Mesenchymal stem cell (in vitro differentiated cells and primary cell): ENCODE data around the gene PLA2G4B.

ENCODE experiments used
- DNase-seq: peaks from one replicate; pipeline ENCODE4 v3.0.0-alpha.2; 2013
- H2AFZ ChIP-seq: one replicate; pipeline ENCODE4 v1.6.1; 2013; ENCODE audit warnings: low read depth, mild to moderate bottlenecking, control low read depth, inconsistent platforms, low read length, moderate library complexity
- H2AK5ac ChIP-seq: 2 replicates; pipeline ENCODE4 v1.6.1; 2013; ENCODE audit warnings: low read length, moderate library complexity, mild to moderate bottlenecking, inconsistent platforms; ENCODE audit not compliant: severe bottlenecking
- H2BK120ac ChIP-seq: one replicate; pipeline ENCODE4 v1.6.1; 2013; ENCODE audit warnings: low read depth, mild to moderate bottlenecking, inconsistent platforms, low read length, moderate library complexity
- H2BK12ac ChIP-seq, 2 experiments: one replicate each; pipeline ENCODE4 v1.6.1; 2013; ENCODE audit warnings: inconsistent platforms in 2 of 2, low read length in 2 of 2, mild to moderate bottlenecking in 2 of 2, moderate library complexity in 2 of 2, control low read depth in 1 of 2
- H2BK15ac ChIP-seq: one replicate; pipeline ENCODE4 v1.6.1; 2013; ENCODE audit warnings: mild to moderate bottlenecking, low read depth, inconsistent platforms; ENCODE audit not compliant: poor library complexity, severe bottlenecking
- H2BK5ac ChIP-seq: 2 replicates; pipeline ENCODE4 v1.6.1; 2013; ENCODE audit warnings: low read depth, mild to moderate bottlenecking, low read length, control low read depth, inconsistent platforms; ENCODE audit not compliant: poor library complexity, severe bottlenecking
- H3K14ac ChIP-seq, 2 experiments: one replicate each; pipeline ENCODE4 v1.6.1; 2013; ENCODE audit warnings: inconsistent platforms in 2 of 2, low read length in 2 of 2, control low read depth in 1 of 2, mild to moderate bottlenecking in 1 of 2, moderate library complexity in 1 of 2
- H3K18ac ChIP-seq, 2 experiments: one replicate each; pipeline ENCODE4 v1.6.1; 2013; ENCODE audit warnings: inconsistent platforms in 2 of 2, low read length in 2 of 2, control low read depth in 1 of 2, low read depth in 1 of 2, mild to moderate bottlenecking in 1 of 2
- H3K23ac ChIP-seq, 2 experiments: one replicate each; pipeline ENCODE4 v1.6.1; 2013; ENCODE audit warnings: inconsistent platforms in 2 of 2, low read length in 2 of 2, mild to moderate bottlenecking in 2 of 2, moderate library complexity in 2 of 2, control low read depth in 1 of 2
- H3K27ac ChIP-seq: 2 replicates; pipeline ENCODE4 v1.5.1; 2013; ENCODE audit warnings: mild to moderate bottlenecking, moderate library complexity, low read length, control low read depth, inconsistent platforms; ENCODE audit not compliant: poor library complexity, severe bottlenecking
- H3K27me3 ChIP-seq, 2 experiments: 2 replicates each; pipeline versions ENCODE4 v1.6.1 to v1.7.0; 2013; ENCODE audit warnings: low read length in 2 of 2, mild to moderate bottlenecking in 2 of 2, moderate library complexity in 2 of 2, control low read depth in 1 of 2, inconsistent platforms in 1 of 2; ENCODE audit not compliant: control insufficient read depth in 1 of 2, insufficient read depth in 1 of 2
- H3K36me3 ChIP-seq, 2 experiments: 2 replicates each; pipeline versions ENCODE4 v1.6.1 to v1.7.0; 2013; ENCODE audit warnings: low read length in 2 of 2, control low read depth in 1 of 2, inconsistent platforms in 1 of 2, low read depth in 1 of 2, mild to moderate bottlenecking in 1 of 2; ENCODE audit not compliant: insufficient read depth in 2 of 2, control insufficient read depth in 1 of 2
- H3K4ac ChIP-seq, 2 experiments: one replicate each; pipeline ENCODE4 v1.6.1; 2013; ENCODE audit warnings: inconsistent platforms in 2 of 2, low read length in 2 of 2, mild to moderate bottlenecking in 2 of 2, moderate library complexity in 2 of 2, control low read depth in 1 of 2, low read depth in 1 of 2
- H3K4me1 ChIP-seq: 2 replicates; pipeline ENCODE4 v1.6.1; 2013; ENCODE audit warnings: low read depth, low read length, control low read depth; ENCODE audit not compliant: control insufficient read depth, insufficient read depth
- H3K4me2 ChIP-seq: 2 replicates; pipeline ENCODE4 v1.6.1; 2013; ENCODE audit warnings: low read length, mild to moderate bottlenecking, inconsistent platforms; ENCODE audit not compliant: poor library complexity, severe bottlenecking
- H3K4me3 ChIP-seq, 2 experiments: 2 replicates each; pipeline versions ENCODE4 v1.5.1 to v1.7.0; 2013; ENCODE audit warnings: low read length in 2 of 2, mild to moderate bottlenecking in 2 of 2, control low read depth in 1 of 2, low read depth in 1 of 2; ENCODE audit not compliant: insufficient read depth in 1 of 2
- H3K79me1 ChIP-seq: replicated peaks from 2 replicates; pipeline ENCODE4 v1.6.1; 2013; ENCODE audit warnings: mild to moderate bottlenecking, control low read depth, low read length, inconsistent platforms; ENCODE audit not compliant: poor library complexity, severe bottlenecking
- H3K9ac ChIP-seq: 2 replicates; pipeline ENCODE4 v1.7.0; 2013; ENCODE audit warnings: mild to moderate bottlenecking, low read length, moderate library complexity
- H3K9me3 ChIP-seq: 2 replicates; pipeline ENCODE4 v1.7.0; 2013; ENCODE audit warnings: mild to moderate bottlenecking, low read length; ENCODE audit not compliant: control insufficient read depth
- H4K8ac ChIP-seq: one replicate; pipeline ENCODE4 v1.6.1; 2013; ENCODE audit warnings: inconsistent platforms, mild to moderate bottlenecking, low read length, moderate library complexity
- H4K91ac ChIP-seq: one replicate; pipeline ENCODE4 v1.6.1; 2013; ENCODE audit warnings: mild to moderate bottlenecking, low read length, inconsistent platforms
- WGBS: methylation state at CpG from one replicate; pipeline ENCODE4 v1.1.7; 2013; ENCODE audit warnings: mixed read lengths; 5-methylcytosine and 5-hydroxymethylcytosine counted together

The PLA2G4B gene

GRCh38 chr15:41850482-41851166, 12.0 kb downstream of the PLA2G4B start:
- Histone ChIP-seq H2BK15ac (no peak overlapping the region), H3K27ac (no peak overlapping the region), H3K9me3 (no peaks in the 10 kb centered on the region), H3K4ac (no peak overlapping the region), H2BK12ac (no peak overlapping the region), H3K4me1 (peaks cover 9% of the 10 kb centered on the region), H3K4me3 (no peak overlapping the region), H3K27me3 (peaks cover 0 to 59% of the 10 kb centered on the region in 2 experiments), H3K4me2 (no peak overlapping the region), H3K9ac (no peak overlapping the region), H3K14ac (no peak overlapping the region), H3K23ac (no peak overlapping the region), H2AFZ (no peak overlapping the region), H3K79me1 (no peaks in the 10 kb centered on the region), H2BK120ac (no peak overlapping the region), H2BK5ac (no peak overlapping the region), H3K18ac (no peak overlapping the region), H2AK5ac (no peak overlapping the region), H3K36me3 (peaks cover 17 to 74% of the 10 kb centered on the region in 2 experiments), H4K91ac (no peak overlapping the region), H4K8ac (no peak overlapping the region)
- DNase-seq: no peak
- 87% methylated on average over 16 of the region's 16 CpGs for WGBS

- Histone ChIP-seq H2BK15ac (no peak overlapping the region), H3K4me1 (peaks cover 10% of the 10 kb centered on the region), H3K18ac (no peak overlapping the region), H3K4ac (no peak overlapping the region), H3K79me1 (no peaks in the 10 kb centered on the region), H2AK5ac (no peak overlapping the region), H3K36me3 (peaks cover 14 to 70% of the 10 kb centered on the region in 2 experiments), H2AFZ (no peak overlapping the region), H3K4me2 (no peak overlapping the region), H3K27ac (no peak overlapping the region), H3K14ac (no peak overlapping the region), H2BK12ac (no peak overlapping the region), H4K91ac (no peak overlapping the region), H2BK120ac (no peak overlapping the region), H3K27me3 (peaks cover 0 to 64% of the 10 kb centered on the region in 2 experiments), H3K9ac (no peak overlapping the region), H4K8ac (no peak overlapping the region), H3K9me3 (no peaks in the 10 kb centered on the region), H3K23ac (no peak overlapping the region), H2BK5ac (no peak overlapping the region), H3K4me3 (no peak overlapping the region)
- no peak for DNase-seq
- WGBS: 88% methylated on average over 11 of the region's 11 CpGs
These were observed 12.5 kb downstream of the PLA2G4B start for GRCh38 chr15:41851167-41851523.

- Histone ChIP-seq H2BK5ac (no peak overlapping the region), H2BK15ac (no peak overlapping the region), H3K9me3 (no peaks in the 10 kb centered on the region), H3K4me1 (peaks cover 10% of the 10 kb centered on the region), H2BK120ac (no peak overlapping the region), H2AK5ac (no peak overlapping the region), H4K8ac (no peak overlapping the region), H3K79me1 (no peaks in the 10 kb centered on the region), H3K4me2 (no peak overlapping the region), H3K14ac (no peak overlapping the region), H3K4me3 (no peak overlapping the region), H4K91ac (no peak overlapping the region), H2BK12ac (no peak overlapping the region), H3K27ac (no peak overlapping the region), H3K18ac (no peak overlapping the region), H3K27me3 (peaks cover 0 to 71% of the 10 kb centered on the region in 2 experiments), H3K23ac (no peak overlapping the region), H2AFZ (no peak overlapping the region), H3K4ac (no peak overlapping the region), H3K9ac (no peak overlapping the region), H3K36me3 (peaks cover 8 to 69% of the 10 kb centered on the region in 2 experiments)
- no peak for DNase-seq
- WGBS: 93% methylated on average over 6 of the region's 8 CpGs
These were observed 13.2 kb downstream of the PLA2G4B start for GRCh38 chr15:41851755-41852370.

- Histone ChIP-seq H3K36me3 (peaks cover 7 to 63% of the 10 kb centered on the region in 2 experiments), H3K4me3 (no peak overlapping the region), H3K4me1 (peaks cover 10% of the 10 kb centered on the region), H3K4ac (no peak overlapping the region), H3K4me2 (no peak overlapping the region), H2BK120ac (no peak overlapping the region), H3K9ac (no peak overlapping the region), H2BK15ac (no peak overlapping the region), H2BK12ac (no peak overlapping the region), H3K18ac (no peak overlapping the region), H4K91ac (no peak overlapping the region), H3K23ac (peak overlapping the region in 1 of 2 experiments; percentile 10), H3K9me3 (no peaks in the 10 kb centered on the region), H3K27ac (no peak overlapping the region), H3K14ac (no peak overlapping the region), H2AK5ac (no peak overlapping the region), H2BK5ac (no peak overlapping the region), H3K27me3 (peaks cover 0 to 71% of the 10 kb centered on the region in 2 experiments), H2AFZ (no peak overlapping the region), H3K79me1 (no peaks in the 10 kb centered on the region), H4K8ac (no peak overlapping the region)
- 80% methylated on average over 16 of the region's 17 CpGs for WGBS
- no peak for DNase-seq
These were observed 14.3 kb downstream of the PLA2G4B start for GRCh38 chr15:41852736-41853590.
